ENCODE data around the gene GPC6. TPM values are rescaled to one million over a fixed set of nuclear protein-coding genes. Genes with fewer than 3 reads are reported as not detected.

The GPC6 gene
- total RNA-seq, 5 donors from 2014 or later (not counting 1 experiment from before 2014, with no cell fraction given), result 0.03 to 0.18 (median 0.06) TPM; not detected in 2

GRCh38 chr13:94324767-94325540 is 1098.3 kb downstream of the GPC6 start:
- ATAC-seq (replicated peaks in 1 of 4) (no peak), DNase-seq (no peak)
- H3K27me3 Mint-ChIP-seq, result peaks cover 4% of the 10 kb centered on the region in 2 donors
- peak overlapping the region; percentile 82 for H3K27ac ChIP-seq (ENCODE audit: low read length)
- peaks cover 4% of the 10 kb centered on the region for H3K36me3 Mint-ChIP-seq
- WGBS (ENCODE audit: insufficient coverage), result 86% methylated on average over 7 of the region's 14 CpGs
- H3K27ac Mint-ChIP-seq, result peak overlapping the region; percentile 99
- H3K36me3 ChIP-seq (ENCODE audit: control insufficient read depth in 2 of 2, extremely low read depth in 1 of 2, insufficient read depth in 1 of 2, low read length in 1 of 2), result no peaks in the 10 kb centered on the region
- peaks cover 57 to 62% of the 10 kb centered on the region in 2 experiments for H3K4me1 ChIP-seq (ENCODE audit: control insufficient read depth in 1 of 2, extremely low read depth in 1 of 2, insufficient read depth in 2 of 2, low read length in 2 of 2)
- H3K9me3 Mint-ChIP-seq, result peaks cover 2 to 10% (median 7%) of the 10 kb centered on the region in 3 donors
- ChIA-PET POLR2A (no interaction called here), CTCF (no interaction called here)
- no peak overlapping the region for H3K4me3 ChIP-seq (ENCODE audit: control insufficient read depth in 1 of 2, extremely low read depth in 1 of 2, low read length in 1 of 2)
- peak overlapping the region in 2 of 3 donors; percentile 53 to 65 for H3K4me3 Mint-ChIP-seq
- peaks cover 74 to 78% (median 76%) of the 10 kb centered on the region in 3 donors for H3K4me1 Mint-ChIP-seq
- peaks cover 0 to 4% of the 10 kb centered on the region in 2 experiments for H3K27me3 ChIP-seq (replicated peaks in 1 of 2; ENCODE audit: control insufficient read depth in 2 of 2, extremely low read depth in 1 of 2, insufficient read depth in 2 of 2, low read length in 1 of 2)
- no peaks in the 10 kb centered on the region for H3K9me3 ChIP-seq

DNA sequence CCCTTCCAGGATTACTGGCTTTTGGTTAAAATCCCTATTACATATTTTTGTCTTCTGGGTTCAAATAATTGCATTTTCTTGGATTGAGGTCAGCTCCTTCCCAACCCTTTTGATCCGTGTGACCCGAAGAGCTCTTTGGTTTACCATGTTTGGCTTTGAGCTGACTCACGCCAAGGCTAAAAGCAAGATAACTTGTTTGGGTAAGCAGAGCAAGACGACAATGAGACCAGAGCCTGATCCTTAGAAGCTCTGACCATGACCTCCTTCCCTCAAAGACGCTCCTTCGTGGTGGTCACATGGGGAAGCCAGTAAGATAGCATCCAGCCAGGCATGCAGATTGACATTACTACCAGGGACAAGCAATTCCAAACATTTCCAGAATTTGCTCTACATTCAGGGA is 1099.0 kb downstream of the GPC6 start:
- Mint-ChIP-seq H3K27ac (peak overlapping the region; percentile 13 to 71), H3K4me1 (peaks cover 81 to 85% (median 82%) of the 10 kb centered on the region in 3 donors), H3K36me3 (peaks cover 4% of the 10 kb centered on the region), H3K27me3 (peaks cover 6 to 8% of the 10 kb centered on the region in 2 donors), H3K9me3 (peaks cover 2 to 10% (median 7%) of the 10 kb centered on the region in 3 donors), H3K4me3 (no peak overlapping the region)
- CTCF ChIA-PET, result no interaction called here
- Histone ChIP-seq H3K27me3 (replicated peaks in 1 of 2; ENCODE audit: control insufficient read depth in 2 of 2, extremely low read depth in 1 of 2, insufficient read depth in 2 of 2, low read length in 1 of 2) (peaks cover 0 to 4% of the 10 kb centered on the region in 2 experiments), H3K9me3 (no peaks in the 10 kb centered on the region), H3K36me3 (ENCODE audit: control insufficient read depth in 2 of 2, extremely low read depth in 1 of 2, insufficient read depth in 1 of 2, low read length in 1 of 2) (no peaks in the 10 kb centered on the region), H3K4me1 (ENCODE audit: control insufficient read depth in 1 of 2, extremely low read depth in 1 of 2, insufficient read depth in 2 of 2, low read length in 2 of 2) (peaks cover 64 to 68% of the 10 kb centered on the region in 2 experiments), H3K27ac (ENCODE audit: low read length) (no peak overlapping the region), H3K4me3 (ENCODE audit: control insufficient read depth in 1 of 2, extremely low read depth in 1 of 2, low read length in 1 of 2) (no peak overlapping the region)
- no peak for DNase-seq
- no peak for ATAC-seq (replicated peaks in 1 of 4)
- 97% methylated on average over 4 of the region's 6 CpGs for WGBS (ENCODE audit: insufficient coverage)
- POLR2A ChIA-PET, result no interaction called here

- H3K4me3 Mint-ChIP-seq, result peak overlapping the region; percentile 47 to 71 (median 67)
- ChIA-PET POLR2A (interaction anchor here in 1 of 2 donors (0.5 to 0.7 kb wide), 4 partner anchors 8 to 307 kb away, joined by 3 to 10 read pairs (median 4); no protein-coding TSS in a partner anchor), CTCF (no interaction called here)
- peak overlapping the region; percentile 89 to 94 for H3K27ac Mint-ChIP-seq
- 0% methylated on average over 4 of the region's 6 CpGs for WGBS (ENCODE audit: insufficient coverage)
- Histone ChIP-seq H3K4me3 (ENCODE audit: control insufficient read depth in 1 of 2, extremely low read depth in 1 of 2, low read length in 1 of 2) (peak overlapping the region; percentile 15 to 40), H3K36me3 (ENCODE audit: control insufficient read depth in 2 of 2, extremely low read depth in 1 of 2, insufficient read depth in 1 of 2, low read length in 1 of 2) (no peaks in the 10 kb centered on the region), H3K27me3 (replicated peaks in 1 of 2; ENCODE audit: control insufficient read depth in 2 of 2, extremely low read depth in 1 of 2, insufficient read depth in 2 of 2, low read length in 1 of 2) (peaks cover 0 to 4% of the 10 kb centered on the region in 2 experiments), H3K9me3 (no peaks in the 10 kb centered on the region), H3K27ac (ENCODE audit: low read length) (peak overlapping the region; percentile 58), H3K4me1 (ENCODE audit: control insufficient read depth in 1 of 2, extremely low read depth in 1 of 2, insufficient read depth in 2 of 2, low read length in 2 of 2) (peaks cover 69 to 74% of the 10 kb centered on the region in 2 experiments)
- peaks cover 87 to 90% (median 87%) of the 10 kb centered on the region in 3 donors for H3K4me1 Mint-ChIP-seq
- DNase-seq, result peak in 14 of 35 experiments; percentile 6 to 50 (median 14)
- H3K27me3 Mint-ChIP-seq, result peaks cover 10 to 15% of the 10 kb centered on the region in 2 donors
- H3K36me3 Mint-ChIP-seq, result peaks cover 4% of the 10 kb centered on the region
- peaks cover 2 to 7% (median 3%) of the 10 kb centered on the region in 3 donors for H3K9me3 Mint-ChIP-seq
- ATAC-seq (replicated peaks in 1 of 4), result peak in 3 of 4 experiments; percentile 48 to 56 (median 48)
Observed at GRCh38 chr13:94327318-94327717, 1100.7 kb downstream of the GPC6 start.

DNA sequence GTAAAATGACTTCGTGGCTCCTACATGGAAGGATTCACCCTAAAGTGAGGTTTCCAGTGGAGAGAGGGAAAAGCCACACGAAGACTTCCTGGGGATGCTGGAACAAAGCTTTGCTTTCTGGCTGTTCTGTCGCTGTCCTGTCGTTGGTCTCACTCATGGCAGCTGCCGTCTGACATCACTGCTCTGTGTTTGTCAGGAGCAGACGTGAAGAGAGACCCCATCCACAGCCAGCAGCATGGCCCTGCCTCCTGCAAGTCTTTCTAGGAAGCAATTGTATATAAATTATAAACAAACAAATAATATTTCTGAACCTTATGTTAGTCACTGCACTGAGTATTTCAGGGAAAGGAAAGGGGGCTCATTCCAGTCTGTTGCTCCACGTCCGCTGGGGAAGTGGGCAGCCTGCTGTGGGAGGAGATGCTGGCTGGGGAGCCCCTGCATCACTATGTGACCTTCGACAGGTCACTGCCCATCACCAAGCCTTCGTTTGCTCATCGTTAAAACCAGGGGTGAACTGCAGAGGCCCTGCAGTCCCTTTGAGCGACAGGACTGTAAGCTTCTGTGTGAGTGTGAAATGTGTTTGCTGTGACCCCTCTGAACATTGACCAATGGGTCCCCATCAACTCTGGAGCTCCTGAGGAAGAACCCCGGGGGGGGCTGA is 1101.9 kb downstream of the GPC6 start:
- DNase-seq (no peak), ATAC-seq (replicated peaks in 1 of 4) (no peak)
- Histone ChIP-seq H3K36me3 (ENCODE audit: control insufficient read depth in 2 of 2, extremely low read depth in 1 of 2, insufficient read depth in 1 of 2, low read length in 1 of 2) (no peaks in the 10 kb centered on the region), H3K9me3 (no peaks in the 10 kb centered on the region), H3K27ac (ENCODE audit: low read length) (peak overlapping the region; percentile 58), H3K27me3 (replicated peaks in 1 of 2; ENCODE audit: control insufficient read depth in 2 of 2, extremely low read depth in 1 of 2, insufficient read depth in 2 of 2, low read length in 1 of 2) (peaks cover 0 to 4% of the 10 kb centered on the region in 2 experiments), H3K4me1 (ENCODE audit: control insufficient read depth in 1 of 2, extremely low read depth in 1 of 2, insufficient read depth in 2 of 2, low read length in 2 of 2) (peaks cover 59 to 63% of the 10 kb centered on the region in 2 experiments), H3K4me3 (ENCODE audit: control insufficient read depth in 1 of 2, extremely low read depth in 1 of 2, low read length in 1 of 2) (no peak overlapping the region)
- H3K4me1 Mint-ChIP-seq, result peaks cover 78 to 83% (median 79%) of the 10 kb centered on the region in 3 donors
- H3K36me3 Mint-ChIP-seq, result peaks cover 4% of the 10 kb centered on the region
- POLR2A ChIA-PET, result no interaction called here
- H3K27me3 Mint-ChIP-seq, result peaks cover 19 to 21% of the 10 kb centered on the region in 2 donors
- peak overlapping the region in 1 of 3 donors; percentile 71 for H3K4me3 Mint-ChIP-seq
- peaks cover 2 to 7% (median 3%) of the 10 kb centered on the region in 3 donors for H3K9me3 Mint-ChIP-seq
- WGBS (ENCODE audit: insufficient coverage), result 84% methylated on average over 4 of the region's 13 CpGs
- no peak overlapping the region for H3K27ac Mint-ChIP-seq
- CTCF ChIA-PET, result no interaction called here

- Mint-ChIP-seq H3K9me3 (peaks cover 2 to 7% (median 3%) of the 10 kb centered on the region in 3 donors), H3K4me3 (peak overlapping the region in 1 of 3 donors; percentile 67), H3K27ac (no peak overlapping the region), H3K36me3 (peaks cover 4% of the 10 kb centered on the region), H3K27me3 (peaks cover 21 to 25% of the 10 kb centered on the region in 2 donors), H3K4me1 (peaks cover 70 to 75% (median 71%) of the 10 kb centered on the region in 3 donors)
- Histone ChIP-seq H3K36me3 (ENCODE audit: control insufficient read depth in 2 of 2, extremely low read depth in 1 of 2, insufficient read depth in 1 of 2, low read length in 1 of 2) (no peaks in the 10 kb centered on the region), H3K27me3 (replicated peaks in 1 of 2; ENCODE audit: control insufficient read depth in 2 of 2, extremely low read depth in 1 of 2, insufficient read depth in 2 of 2, low read length in 1 of 2) (peaks cover 0 to 4% of the 10 kb centered on the region in 2 experiments), H3K9me3 (no peaks in the 10 kb centered on the region), H3K27ac (ENCODE audit: low read length) (no peak overlapping the region), H3K4me1 (ENCODE audit: control insufficient read depth in 1 of 2, extremely low read depth in 1 of 2, insufficient read depth in 2 of 2, low read length in 2 of 2) (peaks cover 54 to 57% of the 10 kb centered on the region in 2 experiments), H3K4me3 (ENCODE audit: control insufficient read depth in 1 of 2, extremely low read depth in 1 of 2, low read length in 1 of 2) (no peak overlapping the region)
- WGBS (ENCODE audit: insufficient coverage), result 87% methylated on average over 2 of the region's 7 CpGs
- ChIA-PET POLR2A (no interaction called here), CTCF (interaction anchor here in 1 of 2 donors (1.0 kb wide), 1 partner anchor 18 kb away, joined by 3 read pairs; no protein-coding TSS in a partner anchor)
- DNase-seq, result no peak
- no peak for ATAC-seq (replicated peaks in 1 of 4)
Observed at GRCh38 chr13:94329277-94329676, 1102.7 kb downstream of the GPC6 start.

All from T-cell (primary cell).